Stimulated activated CD4-positive, alpha-beta T cell treated with anti-CD3 and anti-CD28 coated beads, Interleukin-4, amount 100 ng/mL, for 4 hours (primary cell): ENCODE measurements around the gene PMPCA.
"Not testable (repeated sequence)": the region's sequence is repeated elsewhere in the genome, so short reads cannot be mapped to it uniquely, and the experiment has no call there.

ENCODE experiments used
- DNase-seq, 2 experiments: peaks; one replicate each; pipeline ENCODE4 v3.0.0-alpha.2; 2020

PMPCA gene

GRCh38 chr9:136418182-136419091 lies 8.0 kb downstream of the PMPCA start:
- DNase-seq: no peak

- no peak for DNase-seq
Observed at GRCh38 chr9:136419092-136419420, 8.6 kb downstream of the PMPCA start.

GRCh38 chr9:136421791-136422190 lies 11.3 kb downstream of the PMPCA start:
- no peak for DNase-seq

- no peak for DNase-seq
Observed at GRCh38 chr9:136422876-136423275, 12.4 kb downstream of the PMPCA start.

GRCh38 chr9:136423432-136424146 lies 13.1 kb downstream of the PMPCA start:
- no peak for DNase-seq

- no peak for DNase-seq
Observed at GRCh38 chr9:136424750-136425362, 14.4 kb downstream of the PMPCA start.

GRCh38 chr9:136425367-136425766 lies 14.9 kb downstream of the PMPCA start:
- DNase-seq: not testable (repeated sequence)

GRCh38 chr9:136426787-136427186 lies 16.3 kb downstream of the PMPCA start:
- DNase-seq: no peak

GRCh38 chr9:136429075-136429628 lies 18.7 kb downstream of the PMPCA start:
- DNase-seq: no peak

GRCh38 chr9:136429683-136430491 lies 19.4 kb downstream of the PMPCA start:
- no peak for DNase-seq

GRCh38 chr9:136430588-136431234 lies 20.3 kb downstream of the PMPCA start:
- DNase-seq: no peak

- no peak for DNase-seq
Observed at GRCh38 chr9:136431782-136432350, 21.4 kb downstream of the PMPCA start.

- no peak for DNase-seq
Observed at GRCh38 chr9:136432591-136432990, 22.1 kb downstream of the PMPCA start.

- DNase-seq: no peak
Observed at GRCh38 chr9:136433043-136433715, 22.7 kb downstream of the PMPCA start.

GRCh38 chr9:136433849-136434579 lies 23.6 kb downstream of the PMPCA start:
- no peak for DNase-seq

- DNase-seq: no peak
Observed at GRCh38 chr9:136434580-136435169, 24.2 kb downstream of the PMPCA start.

GRCh38 chr9:136436055-136436634 lies 25.7 kb downstream of the PMPCA start:
- DNase-seq: no peak

GRCh38 chr9:136437430-136437829 lies 27.0 kb downstream of the PMPCA start:
- no peak for DNase-seq

- no peak for DNase-seq
Observed at GRCh38 chr9:136437839-136438547, 27.5 kb downstream of the PMPCA start.
